MM.1S (cell line): ENCODE measurements around the gene PXN.

ENCODE experiments used
- DNase-seq: peaks from one replicate; pipeline ENCODE4 v3.0.0-alpha.2; 2015
- H2AFZ ChIP-seq: fragments of 300-600 bp; sonication (generic); 2 replicates; pipeline ENCODE4 v1.6.0; 2016; ENCODE audit warnings: antibody characterized with exemption, low read length
- H3F3A ChIP-seq: fragments of 300-600 bp; sonication (generic); 2 replicates; pipeline ENCODE4 v1.6.1; 2016; ENCODE audit warnings: mild to moderate bottlenecking, antibody characterized with exemption, low read length, moderate library complexity, mixed read lengths; ENCODE audit not compliant: insufficient read depth
- H3K27ac ChIP-seq: fragments of 300-600 bp; sonication (generic); 2 replicates; pipeline ENCODE4 v1.5.1; 2016; ENCODE audit warnings: mild to moderate bottlenecking, low read length
- H3K27me3 ChIP-seq: fragments of 300-600 bp; sonication (generic); replicated peaks from 2 replicates; pipeline ENCODE4 v1.6.0; 2016; ENCODE audit warnings: low read length; ENCODE audit not compliant: insufficient read depth
- H3K36me3 ChIP-seq: fragments of 300-600 bp; sonication (generic); replicated peaks from 2 replicates; pipeline ENCODE4 v1.6.1; 2016; ENCODE audit warnings: mild to moderate bottlenecking, low read length, mixed read lengths; ENCODE audit not compliant: insufficient read depth
- H3K4me1 ChIP-seq: fragments of 300-600 bp; sonication (generic); 2 replicates; pipeline ENCODE4 v1.6.1; 2016; ENCODE audit warnings: low read length, mixed read lengths
- H3K4me2 ChIP-seq: fragments of 300-600 bp; sonication (generic); 2 replicates; pipeline ENCODE4 v1.6.0; 2016; ENCODE audit warnings: low read depth, low read length
- H3K4me3 ChIP-seq: fragments of 300-600 bp; sonication (generic); 2 replicates; pipeline ENCODE4 v1.5.1; 2016; ENCODE audit warnings: low read length, mixed read lengths
- H3K79me2 ChIP-seq: fragments of 300-600 bp; sonication (generic); 2 replicates; pipeline ENCODE4 v1.6.1; 2016; ENCODE audit warnings: mixed run types, low read length, mixed read lengths
- H3K9ac ChIP-seq: fragments of 300-600 bp; sonication (generic); 2 replicates; pipeline ENCODE4 v1.6.1; 2016; ENCODE audit warnings: low read length, mixed read lengths
- H3K9me2 ChIP-seq: fragments of 300-600 bp; sonication (generic); replicated peaks from 2 replicates; pipeline ENCODE4 v1.6.1; 2016; ENCODE audit warnings: mild to moderate bottlenecking, low read length, mixed read lengths; ENCODE audit not compliant: insufficient read depth
- H3K9me3 ChIP-seq: fragments of 300-600 bp; sonication (generic); replicated peaks from 2 replicates; pipeline ENCODE4 v1.6.1; 2016; ENCODE audit warnings: mild to moderate bottlenecking, low read length, mixed read lengths; ENCODE audit not compliant: insufficient read depth
- H4K20me1 ChIP-seq: fragments of 300-600 bp; sonication (generic); 2 replicates; pipeline ENCODE4 v1.6.1; 2016; ENCODE audit warnings: mild to moderate bottlenecking, low read length, moderate library complexity, mixed read lengths; ENCODE audit not compliant: insufficient read depth
- CTCF ChIP-seq: fragments of 300-600 bp; sonication (generic); IDR thresholded peaks from 2 replicates; pipeline ENCODE4 v1.5.1; 2016; ENCODE audit warnings: antibody characterized with exemption, low read length, mixed read lengths
- EZH2 ChIP-seq: fragments of 300-600 bp; sonication (generic); optimal IDR thresholded peaks from 2 replicates; pipeline ENCODE3; 2017; ENCODE audit warnings: low read depth, mild to moderate bottlenecking, antibody characterized with exemption, low read length, mixed read lengths
- EZH2phosphoT487 ChIP-seq: fragments of 300-600 bp; sonication (generic); IDR thresholded peaks from 2 replicates; pipeline ENCODE4 v1.6.1; 2018; ENCODE audit warnings: antibody characterized with exemption, low read length

PXN gene

GRCh38 chr12:120265473-120266179, at the start of gene PXN:
TSS of gene PXN (minus strand) at chr12:120265730. CDS start at chr12:120265629, 101 bp downstream.
- H3K9ac ChIP-seq, result peak within 1 kb of the TSS; percentile 44; the same call in 1 of the 2 replicates
- H2AFZ ChIP-seq, result peak within 1 kb of the TSS; percentile 69; the same call in 1 of the 2 replicates
- peak within 1 kb of the TSS; percentile 63 for H3K4me3 ChIP-seq
- H4K20me1 ChIP-seq, result no peaks in the 10 kb centered on the region
- H3K79me2 ChIP-seq, result no peaks in the 10 kb centered on the region
- no peak within 1 kb of the TSS for H3K27ac ChIP-seq
- TF ChIP-seq CTCF, result peak; percentile 50
- no peak for TF ChIP-seq EZH2phosphoT487
- H3K4me2 ChIP-seq, result peak within 1 kb of the TSS; percentile 57
- H3K27me3 ChIP-seq, result no peaks in the 10 kb centered on the region
- H3K36me3 ChIP-seq, result no peaks in the 10 kb centered on the region
- no peaks in the 10 kb centered on the region for H3K9me3 ChIP-seq
- DNase-seq, result peak; percentile 56
- H3F3A ChIP-seq, result no peaks in the 10 kb centered on the region
- no peaks in the 10 kb centered on the region for H3K9me2 ChIP-seq
- no peaks in the 10 kb centered on the region for H3K4me1 ChIP-seq

GRCh38 chr12:120314220-120314619, 48.7 kb upstream of the PXN start:
- TF ChIP-seq EZH2 (no peak), CTCF (peak; percentile 13; the same call in 1 of the 2 replicates)
- Histone ChIP-seq H3F3A (no peaks in the 10 kb centered on the region), H2AFZ (no peak overlapping the region), H3K36me3 (no peaks in the 10 kb centered on the region), H3K9ac (no peak overlapping the region), H3K27me3 (no peaks in the 10 kb centered on the region), H3K79me2 (no peaks in the 10 kb centered on the region), H3K9me3 (no peaks in the 10 kb centered on the region), H3K27ac (no peak overlapping the region), H4K20me1 (no peaks in the 10 kb centered on the region), H3K4me2 (no peak overlapping the region), H3K4me3 (no peak overlapping the region), H3K9me2 (no peaks in the 10 kb centered on the region), H3K4me1 (no peaks in the 10 kb centered on the region)
- peak; percentile 8 for DNase-seq

- Histone ChIP-seq H3K79me2 (no peaks in the 10 kb centered on the region), H2AFZ (peak within 1 kb of the TSS; percentile 86), H3K36me3 (no peaks in the 10 kb centered on the region), H4K20me1 (no peaks in the 10 kb centered on the region), H3F3A (no peaks in the 10 kb centered on the region), H3K4me1 (no peaks in the 10 kb centered on the region), H3K27ac (no peak within 1 kb of the TSS), H3K9me3 (no peaks in the 10 kb centered on the region), H3K9me2 (no peaks in the 10 kb centered on the region), H3K27me3 (no peaks in the 10 kb centered on the region), H3K4me2 (peak within 1 kb of the TSS; percentile 77), H3K4me3 (peak within 1 kb of the TSS; percentile 77), H3K9ac (peak within 1 kb of the TSS; percentile 66)
- DNase-seq, result peak; percentile 86
- TF ChIP-seq CTCF (peak; percentile 51), EZH2 (no peak)
Measured at GRCh38 chr12:120301962-120302815, 36.7 kb upstream of the PXN start, which contains the start of gene SIRT4. TSS of gene SIRT4 (plus strand) at chr12:120302321. CDS start at chr12:120303562, 1,241 bp downstream.
